Hepatocyte (in vitro differentiated cells): ENCODE measurements around the gene AUTS2.

Experiments used
- EZH2 ChIP-seq: fragments of 200-600 bp; sonication (generic); IDR thresholded peaks from 2 replicates; pipeline ENCODE4 v1.6.1; 2016; ENCODE audit warnings: antibody characterized with exemption, mild to moderate bottlenecking, borderline replicate concordance
- TF ChIP-seq, protein P1 (sequence below): fragments of 200-600 bp; sonication (generic); IDR thresholded peaks from 2 replicates; pipeline ENCODE4 v1.5.1; 2016; ENCODE audit warnings: antibody characterized with exemption, mild to moderate bottlenecking; ENCODE audit not compliant: poor library complexity

DNA sequence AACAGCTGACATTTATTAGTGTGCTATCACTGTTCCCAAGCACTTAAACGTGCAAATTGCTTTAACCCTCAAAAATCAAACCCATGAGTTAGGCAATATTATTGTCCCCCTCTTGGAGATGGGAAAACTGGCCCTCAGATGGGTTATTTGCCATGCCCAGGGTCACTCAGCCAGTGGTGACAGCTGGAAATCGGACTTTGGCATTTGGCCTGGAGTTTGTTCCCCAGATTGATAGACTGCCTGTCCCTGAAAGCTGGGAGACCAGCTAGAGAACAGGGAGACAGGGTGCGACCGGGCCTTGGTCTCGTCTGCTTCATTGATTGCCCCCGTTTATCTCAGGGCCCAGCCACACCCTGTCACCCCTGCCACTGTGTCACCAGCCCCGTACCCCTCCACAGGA, 1167.4 kb downstream of the AUTS2 start:
- TF ChIP-seq, protein P1, sequence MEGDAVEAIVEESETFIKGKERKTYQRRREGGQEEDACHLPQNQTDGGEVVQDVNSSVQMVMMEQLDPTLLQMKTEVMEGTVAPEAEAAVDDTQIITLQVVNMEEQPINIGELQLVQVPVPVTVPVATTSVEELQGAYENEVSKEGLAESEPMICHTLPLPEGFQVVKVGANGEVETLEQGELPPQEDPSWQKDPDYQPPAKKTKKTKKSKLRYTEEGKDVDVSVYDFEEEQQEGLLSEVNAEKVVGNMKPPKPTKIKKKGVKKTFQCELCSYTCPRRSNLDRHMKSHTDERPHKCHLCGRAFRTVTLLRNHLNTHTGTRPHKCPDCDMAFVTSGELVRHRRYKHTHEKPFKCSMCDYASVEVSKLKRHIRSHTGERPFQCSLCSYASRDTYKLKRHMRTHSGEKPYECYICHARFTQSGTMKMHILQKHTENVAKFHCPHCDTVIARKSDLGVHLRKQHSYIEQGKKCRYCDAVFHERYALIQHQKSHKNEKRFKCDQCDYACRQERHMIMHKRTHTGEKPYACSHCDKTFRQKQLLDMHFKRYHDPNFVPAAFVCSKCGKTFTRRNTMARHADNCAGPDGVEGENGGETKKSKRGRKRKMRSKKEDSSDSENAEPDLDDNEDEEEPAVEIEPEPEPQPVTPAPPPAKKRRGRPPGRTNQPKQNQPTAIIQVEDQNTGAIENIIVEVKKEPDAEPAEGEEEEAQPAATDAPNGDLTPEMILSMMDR: no peak
- TF ChIP-seq EZH2: no peak
